GM10266 (cell line): Measurements from ENCODE around the gene ELK4.
A peak's percentile ranks its signal among the peaks of the same experiment; 100 is the strongest.

Experiments used
- DNase-seq: peaks from one replicate; pipeline ENCODE4 v3.0.0; 2012; ENCODE audit errors: extremely low spot score
- TF ChIP-seq, protein P1 (sequence below): IDR thresholded peaks from 2 replicates; pipeline ENCODE4 v1.5.1; 2012; ENCODE audit warnings: mild to moderate bottlenecking, low read depth; ENCODE audit not compliant: control insufficient read depth, insufficient read depth; ENCODE audit errors: missing control alignments

ELK4 gene

DNA sequence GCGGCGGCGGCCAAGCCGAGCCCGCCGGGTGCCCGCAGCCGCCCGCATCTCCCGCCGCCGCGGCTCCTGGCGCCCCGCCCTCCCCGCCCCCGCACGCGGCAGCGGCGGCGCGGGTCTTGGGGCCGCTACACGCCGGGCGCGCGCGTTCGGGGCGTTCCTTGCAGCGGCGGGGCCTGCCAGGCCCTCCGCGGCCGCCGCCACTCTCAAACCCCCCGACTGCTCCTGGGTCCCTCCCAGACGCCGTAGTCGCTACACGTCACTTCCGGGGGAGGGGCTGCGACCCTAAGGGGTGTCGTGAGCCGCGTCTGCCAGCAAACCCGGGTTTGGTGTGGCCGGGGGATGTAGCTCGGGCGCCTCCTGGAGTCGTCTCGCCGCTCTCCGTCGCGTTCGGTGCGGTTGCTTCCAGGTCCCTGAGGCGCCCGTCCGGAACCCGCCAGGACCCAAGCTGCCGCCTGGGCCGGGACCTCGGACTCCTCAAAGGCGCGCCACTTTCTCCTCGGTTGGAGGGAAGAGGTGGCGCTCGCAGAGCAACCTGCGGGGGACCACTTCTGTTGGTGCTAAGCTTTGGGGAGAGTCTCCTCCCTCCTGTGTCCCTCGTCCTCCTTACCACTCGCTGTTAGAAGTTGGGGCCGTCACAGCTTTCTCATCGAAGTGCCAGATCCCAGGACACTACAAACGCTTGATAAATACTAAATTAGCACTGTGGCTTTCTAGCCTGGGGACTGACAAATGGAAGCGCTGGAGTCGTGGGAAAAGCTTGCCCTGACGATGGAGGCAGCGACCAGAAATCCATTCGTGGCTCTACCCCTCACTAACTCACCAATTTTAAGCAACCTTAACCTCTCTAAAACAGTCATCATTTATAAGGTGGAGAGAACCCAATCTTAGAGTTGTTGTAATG is at the start of gene ELK4:
Gene ELK4 (minus strand): TSS at position 244 of the 901 bp plus-strand sequence. CDS start 8,129 bp downstream, outside the sequence.
- TF ChIP-seq, protein P1, sequence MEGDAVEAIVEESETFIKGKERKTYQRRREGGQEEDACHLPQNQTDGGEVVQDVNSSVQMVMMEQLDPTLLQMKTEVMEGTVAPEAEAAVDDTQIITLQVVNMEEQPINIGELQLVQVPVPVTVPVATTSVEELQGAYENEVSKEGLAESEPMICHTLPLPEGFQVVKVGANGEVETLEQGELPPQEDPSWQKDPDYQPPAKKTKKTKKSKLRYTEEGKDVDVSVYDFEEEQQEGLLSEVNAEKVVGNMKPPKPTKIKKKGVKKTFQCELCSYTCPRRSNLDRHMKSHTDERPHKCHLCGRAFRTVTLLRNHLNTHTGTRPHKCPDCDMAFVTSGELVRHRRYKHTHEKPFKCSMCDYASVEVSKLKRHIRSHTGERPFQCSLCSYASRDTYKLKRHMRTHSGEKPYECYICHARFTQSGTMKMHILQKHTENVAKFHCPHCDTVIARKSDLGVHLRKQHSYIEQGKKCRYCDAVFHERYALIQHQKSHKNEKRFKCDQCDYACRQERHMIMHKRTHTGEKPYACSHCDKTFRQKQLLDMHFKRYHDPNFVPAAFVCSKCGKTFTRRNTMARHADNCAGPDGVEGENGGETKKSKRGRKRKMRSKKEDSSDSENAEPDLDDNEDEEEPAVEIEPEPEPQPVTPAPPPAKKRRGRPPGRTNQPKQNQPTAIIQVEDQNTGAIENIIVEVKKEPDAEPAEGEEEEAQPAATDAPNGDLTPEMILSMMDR: peak; percentile 77
- peak; percentile 96 for DNase-seq

GRCh38 chr1:205681364-205681763 is 49.6 kb upstream of the ELK4 start:
- TF ChIP-seq, protein P1: no peak
- no peak for DNase-seq

DNA sequence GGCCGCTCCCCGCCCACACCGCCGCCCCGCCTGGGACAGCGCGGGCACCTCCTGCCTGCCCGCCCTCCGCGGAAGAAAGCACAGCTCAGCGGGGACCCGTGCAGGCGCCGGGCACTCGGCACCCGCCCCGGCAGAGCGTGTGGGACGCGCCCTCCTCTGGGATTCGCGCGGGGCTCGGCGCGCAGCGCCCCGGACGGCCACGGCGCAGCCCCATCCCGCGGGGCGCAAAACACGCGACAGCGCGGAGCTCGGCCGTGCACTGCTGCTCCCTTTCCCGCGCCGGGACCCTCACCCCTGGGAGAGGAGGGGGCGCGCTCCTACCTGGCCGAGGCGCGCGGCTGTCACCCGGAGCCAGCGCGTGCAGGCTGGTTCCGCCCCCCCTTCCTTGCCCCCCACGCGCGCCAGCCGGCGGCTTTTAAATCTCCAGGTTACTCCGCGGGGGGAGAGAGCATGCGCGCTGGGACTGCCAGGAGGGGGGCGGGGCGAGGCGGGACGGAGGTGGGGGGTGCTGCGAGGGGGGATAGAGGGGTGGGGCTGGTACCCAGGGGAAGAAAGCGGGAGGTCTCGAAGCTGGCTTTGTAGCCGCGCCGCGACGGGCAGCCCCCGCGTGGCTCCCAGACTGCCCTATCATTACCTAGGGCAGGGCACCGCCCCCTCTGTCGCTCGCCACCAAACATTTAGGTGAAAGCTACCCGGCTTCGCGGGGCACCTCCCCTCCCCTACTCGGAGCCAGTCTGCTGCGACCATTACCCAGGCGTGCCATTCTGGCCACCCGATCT is 48.5 kb upstream of the ELK4 start, which contains the start of gene SLC45A3:
Gene SLC45A3 (minus strand): TSS at position 437 of the 779 bp plus-strand sequence. CDS start 15,853 bp downstream, outside the sequence.
- TF ChIP-seq, protein P1: no peak
- peak; percentile 66 for DNase-seq

DNA sequence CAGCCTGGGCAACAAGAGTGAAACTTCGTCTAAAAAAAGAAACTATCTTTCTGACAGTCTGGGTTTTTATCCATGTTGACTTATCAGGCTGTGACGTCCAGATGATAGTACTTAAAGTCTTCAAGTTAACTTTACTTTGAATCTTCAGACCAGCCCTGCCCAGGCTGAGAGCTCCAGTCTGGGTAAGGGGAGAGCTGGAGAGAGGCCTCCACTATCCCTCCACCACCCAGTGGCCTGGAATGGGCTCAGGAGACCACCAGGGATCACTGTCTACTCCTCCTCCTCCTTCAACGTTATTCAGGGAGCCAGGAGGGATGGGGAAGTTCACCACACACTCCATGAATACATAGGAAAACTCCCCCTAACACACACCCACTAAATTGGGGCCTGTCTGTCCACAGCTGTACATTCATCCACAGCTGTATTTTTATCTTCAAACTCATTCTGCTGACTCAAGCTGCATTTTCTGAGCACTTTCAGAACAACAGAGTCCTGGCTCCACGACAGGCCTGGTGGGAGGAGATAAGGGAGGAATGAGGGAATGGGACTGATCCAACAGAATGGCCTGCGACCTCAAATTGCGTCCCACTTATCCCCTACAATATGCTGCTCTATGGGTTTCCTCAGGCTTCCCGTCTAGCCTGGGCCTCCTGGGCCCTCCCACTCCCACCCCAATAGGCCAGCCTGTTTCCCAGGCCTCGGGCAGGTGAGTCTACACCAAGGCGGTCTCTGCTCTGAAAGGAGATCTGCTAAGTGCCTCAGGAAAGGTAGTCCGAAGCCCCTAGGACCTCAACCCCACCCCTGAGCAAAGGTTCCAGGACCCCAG is 46.7 kb upstream of the ELK4 start:
- DNase-seq: no peak
- TF ChIP-seq, protein P1: no peak

GRCh38 chr1:205677167-205677566 is 45.4 kb upstream of the ELK4 start:
- TF ChIP-seq, protein P1: no peak
- DNase-seq: no peak

DNA sequence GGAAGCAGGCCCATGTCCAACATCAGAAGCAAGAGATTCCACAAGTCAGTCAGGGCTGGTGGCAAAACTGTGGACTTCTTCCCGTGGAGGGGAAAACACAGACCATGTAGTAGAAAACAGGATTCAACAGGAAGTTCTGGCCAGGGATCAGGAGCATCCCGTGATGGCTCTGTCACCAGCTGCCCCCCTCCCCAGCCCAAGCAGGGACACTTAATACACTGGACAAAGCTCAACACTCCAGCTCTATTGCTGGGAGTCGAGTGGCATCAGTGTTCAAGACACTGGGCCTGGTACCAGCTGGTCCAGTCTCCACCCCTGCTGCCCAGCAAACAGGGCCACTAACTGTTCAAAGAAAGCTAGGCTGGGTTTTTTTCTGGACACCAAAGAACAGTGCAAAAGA is 44.8 kb upstream of the ELK4 start:
- TF ChIP-seq, protein P1: no peak
- DNase-seq: no peak
